Measurements from ENCODE around the gene DPP10.

The DPP10 gene

GRCh38 chr2:114810092-114810491, 367.7 kb downstream of the DPP10 start:
- DNase-seq (ENCODE audit: low read depth): no peak

- DNase-seq (ENCODE audit: low read depth): no peak
Observed at GRCh38 chr2:114812261-114812660, 369.8 kb downstream of the DPP10 start.

- no peak for DNase-seq (ENCODE audit: low read depth)
Observed at GRCh38 chr2:114814355-114814754, 371.9 kb downstream of the DPP10 start.

- DNase-seq (ENCODE audit: low read depth): no peak
Observed at GRCh38 chr2:114821055-114821454, 378.6 kb downstream of the DPP10 start.

- DNase-seq (ENCODE audit: low read depth): no peak
Observed at GRCh38 chr2:114843963-114844362, 401.5 kb downstream of the DPP10 start.

GRCh38 chr2:114857196-114857595, 414.8 kb downstream of the DPP10 start:
- DNase-seq (ENCODE audit: low read depth): no peak

GRCh38 chr2:114859726-114860510, 417.5 kb downstream of the DPP10 start:
- no peak for DNase-seq (ENCODE audit: low read depth)

GRCh38 chr2:114862243-114862642, 419.8 kb downstream of the DPP10 start:
- no peak for DNase-seq (ENCODE audit: low read depth)

GRCh38 chr2:114864901-114865300, 422.5 kb downstream of the DPP10 start:
- no peak for DNase-seq (ENCODE audit: low read depth)

GRCh38 chr2:114880046-114880445, 437.6 kb downstream of the DPP10 start:
- DNase-seq (ENCODE audit: low read depth): no peak

GRCh38 chr2:114919985-114920384, 477.5 kb downstream of the DPP10 start:
- no peak for DNase-seq (ENCODE audit: low read depth)

- no peak for DNase-seq (ENCODE audit: low read depth)
Observed at GRCh38 chr2:114922076-114922475, 479.6 kb downstream of the DPP10 start.

GRCh38 chr2:114925296-114926255, 483.1 kb downstream of the DPP10 start:
- DNase-seq (ENCODE audit: low read depth): no peak

- no peak for DNase-seq (ENCODE audit: low read depth)
Observed at GRCh38 chr2:114926303-114926702, 483.9 kb downstream of the DPP10 start.

GRCh38 chr2:114929225-114929624, 486.8 kb downstream of the DPP10 start:
- no peak for DNase-seq (ENCODE audit: low read depth)

GRCh38 chr2:114933671-114934241, 491.3 kb downstream of the DPP10 start:
- DNase-seq (ENCODE audit: low read depth): no peak

GRCh38 chr2:114935031-114935430, 492.6 kb downstream of the DPP10 start:
- no peak for DNase-seq (ENCODE audit: low read depth)

- no peak for DNase-seq (ENCODE audit: low read depth)
Observed at GRCh38 chr2:114937366-114937930, 495.0 kb downstream of the DPP10 start.

GRCh38 chr2:114940785-114941458, 498.5 kb downstream of the DPP10 start:
- DNase-seq (ENCODE audit: low read depth): no peak

- no peak for DNase-seq (ENCODE audit: low read depth)
Observed at GRCh38 chr2:114949228-114949804, 506.9 kb downstream of the DPP10 start.

- DNase-seq (ENCODE audit: low read depth): no peak
Observed at GRCh38 chr2:114960389-114960788, 517.9 kb downstream of the DPP10 start.

Measured in stromal cell of bone marrow (primary cell).